ENCODE results near the gene DCP1A. TPM values are rescaled to one million over a fixed set of nuclear protein-coding genes. Genes with fewer than 3 reads are reported as not detected.

Gene DCP1A
- total and polyA plus RNA-seq, 9 of the 15 experiments (the other 6 are each of a cell fraction or from before 2014, with no cell fraction given), result 6.6 to 33.7 (median 13.3) TPM

DNA sequence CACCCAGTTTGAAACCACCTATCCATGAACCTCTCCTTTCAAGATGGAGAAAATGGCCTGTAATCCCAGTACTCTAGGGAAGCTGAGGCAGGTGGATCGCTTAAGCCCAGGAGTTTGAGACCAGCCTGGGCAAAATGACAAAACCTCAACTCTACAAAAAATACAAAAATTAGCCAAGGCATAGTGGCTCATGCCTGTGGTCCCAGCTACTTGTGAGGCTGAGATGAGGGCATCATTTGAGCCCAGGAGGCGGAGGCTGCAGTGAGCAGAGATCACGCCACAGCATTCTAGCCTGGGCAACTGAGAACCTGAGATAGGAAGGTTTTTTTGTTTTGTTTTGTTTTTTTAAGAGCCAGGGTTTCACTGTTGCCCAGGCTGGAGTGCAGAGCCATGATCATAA lies 96.9 kb downstream of the DCP1A start (continued):
- TF ChIP-seq, protein P1, sequence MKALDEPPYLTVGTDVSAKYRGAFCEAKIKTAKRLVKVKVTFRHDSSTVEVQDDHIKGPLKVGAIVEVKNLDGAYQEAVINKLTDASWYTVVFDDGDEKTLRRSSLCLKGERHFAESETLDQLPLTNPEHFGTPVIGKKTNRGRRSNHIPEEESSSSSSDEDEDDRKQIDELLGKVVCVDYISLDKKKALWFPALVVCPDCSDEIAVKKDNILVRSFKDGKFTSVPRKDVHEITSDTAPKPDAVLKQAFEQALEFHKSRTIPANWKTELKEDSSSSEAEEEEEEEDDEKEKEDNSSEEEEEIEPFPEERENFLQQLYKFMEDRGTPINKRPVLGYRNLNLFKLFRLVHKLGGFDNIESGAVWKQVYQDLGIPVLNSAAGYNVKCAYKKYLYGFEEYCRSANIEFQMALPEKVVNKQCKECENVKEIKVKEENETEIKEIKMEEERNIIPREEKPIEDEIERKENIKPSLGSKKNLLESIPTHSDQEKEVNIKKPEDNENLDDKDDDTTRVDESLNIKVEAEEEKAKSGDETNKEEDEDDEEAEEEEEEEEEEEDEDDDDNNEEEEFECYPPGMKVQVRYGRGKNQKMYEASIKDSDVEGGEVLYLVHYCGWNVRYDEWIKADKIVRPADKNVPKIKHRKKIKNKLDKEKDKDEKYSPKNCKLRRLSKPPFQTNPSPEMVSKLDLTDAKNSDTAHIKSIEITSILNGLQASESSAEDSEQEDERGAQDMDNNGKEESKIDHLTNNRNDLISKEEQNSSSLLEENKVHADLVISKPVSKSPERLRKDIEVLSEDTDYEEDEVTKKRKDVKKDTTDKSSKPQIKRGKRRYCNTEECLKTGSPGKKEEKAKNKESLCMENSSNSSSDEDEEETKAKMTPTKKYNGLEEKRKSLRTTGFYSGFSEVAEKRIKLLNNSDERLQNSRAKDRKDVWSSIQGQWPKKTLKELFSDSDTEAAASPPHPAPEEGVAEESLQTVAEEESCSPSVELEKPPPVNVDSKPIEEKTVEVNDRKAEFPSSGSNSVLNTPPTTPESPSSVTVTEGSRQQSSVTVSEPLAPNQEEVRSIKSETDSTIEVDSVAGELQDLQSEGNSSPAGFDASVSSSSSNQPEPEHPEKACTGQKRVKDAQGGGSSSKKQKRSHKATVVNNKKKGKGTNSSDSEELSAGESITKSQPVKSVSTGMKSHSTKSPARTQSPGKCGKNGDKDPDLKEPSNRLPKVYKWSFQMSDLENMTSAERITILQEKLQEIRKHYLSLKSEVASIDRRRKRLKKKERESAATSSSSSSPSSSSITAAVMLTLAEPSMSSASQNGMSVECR (CRISPR knock-in tag; IDR thresholded peaks at IDR 0.05), result no peak
- TF ChIP-seq, protein P2, sequence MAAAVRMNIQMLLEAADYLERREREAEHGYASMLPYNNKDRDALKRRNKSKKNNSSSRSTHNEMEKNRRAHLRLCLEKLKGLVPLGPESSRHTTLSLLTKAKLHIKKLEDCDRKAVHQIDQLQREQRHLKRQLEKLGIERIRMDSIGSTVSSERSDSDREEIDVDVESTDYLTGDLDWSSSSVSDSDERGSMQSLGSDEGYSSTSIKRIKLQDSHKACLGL (CRISPR knock-in tag; IDR thresholded peaks at IDR 0.05; ENCODE audit: borderline replicate concordance, poor library complexity, severe bottlenecking), result no peak
- TF ChIP-seq, protein P3, sequence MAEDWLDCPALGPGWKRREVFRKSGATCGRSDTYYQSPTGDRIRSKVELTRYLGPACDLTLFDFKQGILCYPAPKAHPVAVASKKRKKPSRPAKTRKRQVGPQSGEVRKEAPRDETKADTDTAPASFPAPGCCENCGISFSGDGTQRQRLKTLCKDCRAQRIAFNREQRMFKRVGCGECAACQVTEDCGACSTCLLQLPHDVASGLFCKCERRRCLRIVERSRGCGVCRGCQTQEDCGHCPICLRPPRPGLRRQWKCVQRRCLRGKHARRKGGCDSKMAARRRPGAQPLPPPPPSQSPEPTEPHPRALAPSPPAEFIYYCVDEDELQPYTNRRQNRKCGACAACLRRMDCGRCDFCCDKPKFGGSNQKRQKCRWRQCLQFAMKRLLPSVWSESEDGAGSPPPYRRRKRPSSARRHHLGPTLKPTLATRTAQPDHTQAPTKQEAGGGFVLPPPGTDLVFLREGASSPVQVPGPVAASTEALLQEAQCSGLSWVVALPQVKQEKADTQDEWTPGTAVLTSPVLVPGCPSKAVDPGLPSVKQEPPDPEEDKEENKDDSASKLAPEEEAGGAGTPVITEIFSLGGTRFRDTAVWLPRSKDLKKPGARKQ (CRISPR knock-in tag; IDR thresholded peaks at IDR 0.05), result no peak

Data from K562 (cell line).